Vagina (tissue), 2 donors: ENCODE results near the gene ECD.

Source experiments
- POLR2A ChIP-seq, 2 donors: fragments of 450-650 bp; IDR thresholded peaks; one replicate each; pipeline ENCODE4 v1.6.1; 2017; ENCODE audit warnings: antibody characterized with exemption in 2 of 2, mild to moderate bottlenecking in 2 of 2, moderate library complexity in 2 of 2
- POLR2AphosphoS5 ChIP-seq, 2 donors: sonication (generic); formaldehyde crosslinking; IDR thresholded peaks; one replicate each; pipeline ENCODE4 v1.9.0; 2017; ENCODE audit warnings: antibody characterized with exemption in 2 of 2, mild to moderate bottlenecking in 2 of 2, low read depth in 1 of 2; ENCODE audit not compliant: insufficient read depth in 1 of 2
- TF ChIP-seq, protein P1 (sequence below), 3 experiments: fragments of 450-650 bp in 2 of 3; fragments of 200-600 bp in 1 of 3; sonication (generic) in 1 of 3; IDR thresholded peaks; one replicate each; pipeline ENCODE4 v1.5.1; 2017 to 2019; ENCODE audit warnings: antibody characterized with exemption in 3 of 3, mild to moderate bottlenecking in 2 of 3, moderate library complexity in 2 of 3

DNA sequence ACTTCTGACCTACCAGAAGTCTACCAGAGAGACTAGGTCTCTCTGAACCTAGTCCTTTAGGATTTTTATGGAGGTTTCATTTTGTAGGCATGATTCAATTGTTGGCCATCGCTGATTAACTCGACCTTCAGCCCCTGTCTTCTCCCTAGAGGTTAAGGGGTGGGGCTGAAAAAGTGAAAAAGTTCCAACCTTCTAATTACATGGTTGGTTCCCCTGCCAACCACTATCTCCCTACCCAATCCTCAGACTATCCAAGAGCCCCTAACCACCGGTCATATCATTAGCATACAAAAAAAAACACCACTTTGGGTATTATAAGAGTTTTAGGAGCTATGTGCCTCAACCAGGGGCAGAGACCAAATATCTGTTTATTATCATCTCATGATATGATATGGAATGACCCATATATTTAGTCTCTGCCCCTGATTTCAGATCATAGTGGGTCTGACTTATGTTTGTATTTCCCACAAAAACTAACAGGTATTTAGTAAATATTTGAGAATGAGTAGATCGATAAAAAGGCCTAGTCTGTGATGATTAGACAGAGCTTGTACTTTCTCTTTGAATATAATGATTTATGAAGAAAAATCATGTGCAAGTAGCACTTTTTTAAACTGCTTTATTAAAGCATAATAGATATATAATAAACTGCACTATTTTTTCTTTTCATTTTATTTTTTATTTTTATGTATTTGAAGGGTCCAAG, 43.5 kb upstream of the ECD start:
- TF ChIP-seq, protein P1, sequence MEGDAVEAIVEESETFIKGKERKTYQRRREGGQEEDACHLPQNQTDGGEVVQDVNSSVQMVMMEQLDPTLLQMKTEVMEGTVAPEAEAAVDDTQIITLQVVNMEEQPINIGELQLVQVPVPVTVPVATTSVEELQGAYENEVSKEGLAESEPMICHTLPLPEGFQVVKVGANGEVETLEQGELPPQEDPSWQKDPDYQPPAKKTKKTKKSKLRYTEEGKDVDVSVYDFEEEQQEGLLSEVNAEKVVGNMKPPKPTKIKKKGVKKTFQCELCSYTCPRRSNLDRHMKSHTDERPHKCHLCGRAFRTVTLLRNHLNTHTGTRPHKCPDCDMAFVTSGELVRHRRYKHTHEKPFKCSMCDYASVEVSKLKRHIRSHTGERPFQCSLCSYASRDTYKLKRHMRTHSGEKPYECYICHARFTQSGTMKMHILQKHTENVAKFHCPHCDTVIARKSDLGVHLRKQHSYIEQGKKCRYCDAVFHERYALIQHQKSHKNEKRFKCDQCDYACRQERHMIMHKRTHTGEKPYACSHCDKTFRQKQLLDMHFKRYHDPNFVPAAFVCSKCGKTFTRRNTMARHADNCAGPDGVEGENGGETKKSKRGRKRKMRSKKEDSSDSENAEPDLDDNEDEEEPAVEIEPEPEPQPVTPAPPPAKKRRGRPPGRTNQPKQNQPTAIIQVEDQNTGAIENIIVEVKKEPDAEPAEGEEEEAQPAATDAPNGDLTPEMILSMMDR (IDR thresholded peaks at IDR 0.05), result no peak
- TF ChIP-seq POLR2A (IDR thresholded peaks at IDR 0.05) (no peak), POLR2AphosphoS5 (IDR thresholded peaks at IDR 0.05; ENCODE audit: insufficient read depth in 1 of 2, low read depth in 1 of 2) (no peak)
